ENCODE measurements around the gene MRPL43.

GRCh38 chr10:100977436-100977835 is 9.9 kb downstream of the MRPL43 start:
- TF ChIP-seq, protein P1, sequence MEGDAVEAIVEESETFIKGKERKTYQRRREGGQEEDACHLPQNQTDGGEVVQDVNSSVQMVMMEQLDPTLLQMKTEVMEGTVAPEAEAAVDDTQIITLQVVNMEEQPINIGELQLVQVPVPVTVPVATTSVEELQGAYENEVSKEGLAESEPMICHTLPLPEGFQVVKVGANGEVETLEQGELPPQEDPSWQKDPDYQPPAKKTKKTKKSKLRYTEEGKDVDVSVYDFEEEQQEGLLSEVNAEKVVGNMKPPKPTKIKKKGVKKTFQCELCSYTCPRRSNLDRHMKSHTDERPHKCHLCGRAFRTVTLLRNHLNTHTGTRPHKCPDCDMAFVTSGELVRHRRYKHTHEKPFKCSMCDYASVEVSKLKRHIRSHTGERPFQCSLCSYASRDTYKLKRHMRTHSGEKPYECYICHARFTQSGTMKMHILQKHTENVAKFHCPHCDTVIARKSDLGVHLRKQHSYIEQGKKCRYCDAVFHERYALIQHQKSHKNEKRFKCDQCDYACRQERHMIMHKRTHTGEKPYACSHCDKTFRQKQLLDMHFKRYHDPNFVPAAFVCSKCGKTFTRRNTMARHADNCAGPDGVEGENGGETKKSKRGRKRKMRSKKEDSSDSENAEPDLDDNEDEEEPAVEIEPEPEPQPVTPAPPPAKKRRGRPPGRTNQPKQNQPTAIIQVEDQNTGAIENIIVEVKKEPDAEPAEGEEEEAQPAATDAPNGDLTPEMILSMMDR (IDR thresholded peaks at IDR 0.05) = no peak
- TF ChIP-seq POLR2A (IDR thresholded peaks at IDR 0.05) = no peak

Measured in right lobe of liver (tissue), 4 donors.